NCI-H146 (cell line): ENCODE data around the gene PRDM16.

ENCODE experiments used
- DNase-seq: peaks from one replicate; lab custom pipeline; 2025; lab: John Stamatoyannopoulos, UW

Gene PRDM16

DNA sequence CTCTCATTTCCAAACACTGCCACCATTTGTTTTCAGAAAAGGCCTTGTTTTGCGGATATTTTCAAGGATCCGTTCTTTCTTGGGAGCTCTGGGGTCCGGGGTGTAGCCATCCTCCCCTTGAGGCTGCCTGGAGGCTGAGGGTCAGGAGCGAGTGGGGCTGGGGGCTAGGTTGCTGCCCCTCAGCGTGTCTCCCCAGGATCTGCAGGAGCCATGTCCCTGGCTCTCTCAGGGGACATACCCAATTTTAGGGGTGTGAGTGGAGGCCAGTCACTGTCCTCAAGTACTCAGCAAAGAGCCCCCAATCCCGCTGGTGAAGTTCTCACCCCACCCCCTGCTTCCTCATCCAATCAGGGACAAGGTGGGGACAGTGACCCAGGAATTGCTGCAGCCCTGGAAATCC lies 15.0 kb upstream of the PRDM16 start:
- no peak for DNase-seq

DNA sequence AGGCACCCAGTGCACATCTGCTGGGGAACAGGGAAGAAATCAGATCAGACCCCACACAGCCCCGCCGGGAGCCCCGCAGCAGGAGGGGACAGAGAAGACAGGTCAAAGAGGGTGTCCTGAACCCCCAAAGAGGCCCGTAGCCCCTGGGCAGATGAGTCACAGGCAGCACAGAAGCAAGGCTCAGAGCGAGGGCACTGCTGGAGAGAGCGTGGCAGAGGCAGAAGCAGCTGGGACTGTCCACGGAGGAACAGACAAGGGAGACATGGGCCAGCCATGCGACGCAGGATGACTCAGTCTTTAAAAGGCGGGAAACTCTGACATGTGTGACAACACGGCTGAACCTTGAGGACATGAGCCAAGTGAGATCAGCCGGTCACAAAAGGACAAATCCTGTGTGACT lies 14.5 kb upstream of the PRDM16 start:
- no peak for DNase-seq

DNA sequence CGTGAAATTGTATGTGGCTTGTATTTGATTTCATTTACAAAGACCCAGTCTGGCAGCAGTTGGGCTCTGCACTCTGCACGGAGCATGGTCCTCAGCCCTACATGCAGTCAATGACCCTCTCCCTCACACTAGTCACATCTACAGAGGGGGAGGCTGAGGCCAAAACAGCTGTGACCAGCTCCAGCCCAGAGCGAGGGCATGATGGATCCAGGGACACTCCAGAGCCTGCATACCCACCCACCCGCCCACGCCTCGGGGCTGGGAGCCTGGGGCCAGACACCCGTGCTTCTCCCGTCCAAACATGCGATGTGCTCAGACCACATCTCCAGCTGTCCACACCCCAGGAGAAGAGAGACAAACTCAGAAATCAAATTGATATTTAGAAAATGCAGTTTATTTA lies 14.0 kb upstream of the PRDM16 start:
- DNase-seq: no peak

DNA sequence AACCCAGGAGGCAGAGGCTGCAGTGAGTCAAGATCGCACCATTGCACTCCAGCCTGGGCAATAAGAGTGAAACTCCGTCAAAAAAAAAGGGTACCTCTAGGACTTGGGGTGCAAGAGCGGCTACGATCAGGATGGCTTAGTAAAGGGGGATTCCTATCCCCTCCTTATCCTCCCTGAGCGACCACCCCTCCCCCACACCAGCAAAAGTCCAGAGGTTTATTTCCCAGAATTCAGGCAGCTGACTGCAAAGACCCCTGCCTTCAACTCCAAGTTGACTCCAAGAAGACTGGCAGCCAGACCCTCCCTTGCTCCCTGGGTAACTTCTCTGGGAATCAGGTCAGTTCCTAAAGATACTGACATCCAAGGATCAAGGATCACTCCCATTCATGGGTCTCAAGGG lies 12.4 kb upstream of the PRDM16 start:
- DNase-seq: no peak

DNA sequence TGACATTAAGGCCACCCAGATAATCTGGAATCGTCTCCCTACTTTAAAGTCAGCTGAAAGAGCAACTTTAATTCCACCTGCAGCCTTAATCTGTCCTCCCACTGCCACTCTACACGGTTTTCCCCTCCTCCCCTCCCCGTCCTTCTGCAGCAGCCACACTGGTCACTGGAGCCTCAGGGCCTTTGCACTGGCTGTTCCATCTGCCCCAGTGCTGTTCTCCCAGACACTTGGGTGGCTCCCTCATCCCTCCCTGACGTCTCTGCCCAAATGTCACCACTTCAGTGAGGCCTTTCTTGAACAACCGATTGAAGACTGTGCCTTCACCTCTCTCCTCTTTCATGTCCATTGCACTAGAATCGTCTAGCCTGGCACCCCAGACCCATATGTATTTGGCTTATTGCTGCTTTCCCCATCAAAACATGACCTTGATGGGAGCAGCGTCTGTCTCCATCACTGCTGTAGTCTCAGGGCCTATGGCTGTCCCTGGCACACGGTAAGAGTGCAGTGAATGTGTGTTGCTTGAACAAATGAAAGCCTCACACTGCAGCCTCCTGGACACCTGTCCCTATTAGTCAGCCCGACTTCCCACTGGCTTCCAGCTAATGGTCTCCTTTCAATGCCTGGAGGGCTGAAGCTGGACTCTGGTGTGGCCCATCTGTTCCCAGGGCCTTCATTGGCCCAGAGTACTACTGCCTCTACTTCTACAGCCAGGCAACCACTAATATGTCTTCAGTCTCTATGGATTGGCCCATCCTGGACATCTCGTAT lies 10.6 kb upstream of the PRDM16 start:
- no peak for DNase-seq

DNA sequence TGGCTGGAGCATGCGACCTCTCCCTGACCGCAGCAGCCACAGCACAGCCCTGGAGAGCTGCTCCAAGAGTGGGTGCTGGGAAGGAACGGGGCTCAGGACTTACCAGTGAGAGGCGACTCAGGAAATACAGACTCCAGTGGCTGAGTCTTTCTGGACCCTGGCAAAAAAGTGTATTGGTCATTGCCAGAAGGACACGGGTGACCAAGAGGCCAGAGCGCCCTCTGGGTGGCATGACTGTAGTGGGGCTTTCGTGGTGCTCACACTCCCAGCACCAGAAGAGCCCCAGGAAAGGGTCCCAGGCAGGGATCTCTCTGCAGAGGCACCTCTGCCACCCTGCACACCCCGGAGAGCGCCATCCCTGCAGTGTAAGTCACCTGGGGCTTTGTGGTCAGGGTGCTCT lies 8.9 kb upstream of the PRDM16 start:
- DNase-seq: no peak

DNA sequence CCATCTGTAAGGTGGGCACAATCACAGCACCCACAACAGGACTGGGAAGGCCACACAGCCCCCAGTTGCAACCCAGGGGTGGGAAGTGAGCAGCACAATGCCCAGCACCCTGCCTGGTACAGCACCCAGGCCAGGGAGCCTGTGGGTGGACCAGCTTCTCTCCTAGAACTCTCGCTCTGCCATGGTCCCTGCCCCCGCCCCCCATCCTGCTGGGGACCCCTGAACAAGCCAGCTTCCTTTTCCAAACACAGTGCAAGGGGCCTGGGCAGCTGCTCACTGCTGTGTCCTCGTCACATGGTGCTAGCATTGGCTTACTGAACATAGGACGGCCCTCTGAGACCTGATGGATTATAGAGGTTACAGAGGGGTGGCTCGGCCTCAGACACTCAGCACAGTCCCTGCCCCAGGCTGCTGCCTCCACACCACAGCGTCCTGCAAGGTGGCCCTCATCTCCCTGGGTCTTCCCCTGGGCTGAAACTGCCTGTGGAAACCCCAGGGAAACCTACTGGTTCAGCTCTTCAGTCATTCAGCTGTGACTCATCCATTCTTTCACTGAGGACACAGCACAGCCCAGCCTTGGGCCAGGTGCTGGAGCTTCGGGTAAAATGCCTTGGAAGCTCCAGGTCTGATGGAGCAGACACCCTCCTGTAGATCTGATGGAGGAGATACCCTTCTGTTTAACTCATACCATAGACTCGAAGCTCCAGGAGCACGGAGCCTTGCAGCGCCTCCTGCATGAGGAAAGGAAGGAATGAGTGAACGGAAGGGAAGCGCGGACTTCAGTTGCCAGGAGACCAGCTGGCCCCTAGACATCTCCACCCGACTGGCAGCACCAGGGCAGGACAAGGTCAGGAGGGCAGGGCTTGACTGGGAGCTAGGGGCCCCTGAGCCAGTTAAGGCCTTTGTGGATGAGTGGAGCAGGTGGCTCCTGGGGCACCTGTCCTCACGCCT lies 8.1 kb upstream of the PRDM16 start:
- no peak for DNase-seq

DNA sequence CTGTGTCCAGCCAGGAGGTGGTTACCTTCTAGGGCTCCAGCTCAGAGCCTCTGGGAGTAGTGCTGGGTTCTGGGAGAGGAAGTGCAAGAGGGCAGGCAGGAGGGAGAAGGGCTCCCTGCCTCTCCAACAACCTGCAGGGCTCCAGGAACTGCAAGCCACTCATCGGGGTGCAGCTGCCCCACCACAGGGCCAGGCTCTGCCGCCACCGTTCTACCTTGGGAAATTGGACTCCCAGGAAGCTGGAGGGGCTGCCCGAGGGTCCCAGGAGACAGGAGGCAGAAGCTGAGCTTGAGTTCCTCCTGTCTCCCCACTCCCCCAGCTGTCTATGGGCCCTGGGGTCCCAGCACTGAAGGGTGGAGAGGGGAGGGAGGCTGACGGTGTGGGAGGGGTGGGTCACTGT lies 7.4 kb upstream of the PRDM16 start:
- DNase-seq: no peak

DNA sequence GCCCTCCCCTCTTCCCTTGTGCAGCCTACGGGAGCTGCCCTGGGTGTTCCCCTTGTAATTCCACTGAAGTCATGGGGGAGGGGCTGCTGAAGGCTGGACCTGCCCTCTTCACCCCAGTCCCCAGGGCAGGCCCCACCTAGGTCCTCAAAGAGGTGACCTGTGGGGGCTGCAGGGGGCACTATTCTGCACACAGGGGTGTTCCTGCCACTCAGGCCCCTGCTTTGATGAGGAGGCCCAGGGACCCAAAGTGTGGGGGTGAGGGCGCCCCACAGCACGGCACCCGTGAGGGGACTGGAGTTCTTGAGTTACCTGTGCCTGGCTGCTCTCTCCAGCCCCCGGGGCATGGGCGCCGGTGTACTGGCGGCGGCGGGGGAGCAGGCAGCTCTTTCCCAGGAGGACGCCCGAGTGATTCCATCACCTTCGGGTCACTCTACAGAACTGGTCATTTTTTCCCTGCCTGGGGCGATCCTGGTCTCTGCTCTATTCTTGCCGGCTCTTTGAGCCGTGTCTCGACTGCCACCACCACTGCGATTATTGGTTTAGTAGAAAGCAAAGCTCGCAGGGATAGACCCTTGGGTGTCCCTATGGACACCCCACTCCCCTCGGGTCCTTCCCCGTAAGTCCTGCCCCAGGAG lies 6.9 kb upstream of the PRDM16 start:
- DNase-seq: no peak

DNA sequence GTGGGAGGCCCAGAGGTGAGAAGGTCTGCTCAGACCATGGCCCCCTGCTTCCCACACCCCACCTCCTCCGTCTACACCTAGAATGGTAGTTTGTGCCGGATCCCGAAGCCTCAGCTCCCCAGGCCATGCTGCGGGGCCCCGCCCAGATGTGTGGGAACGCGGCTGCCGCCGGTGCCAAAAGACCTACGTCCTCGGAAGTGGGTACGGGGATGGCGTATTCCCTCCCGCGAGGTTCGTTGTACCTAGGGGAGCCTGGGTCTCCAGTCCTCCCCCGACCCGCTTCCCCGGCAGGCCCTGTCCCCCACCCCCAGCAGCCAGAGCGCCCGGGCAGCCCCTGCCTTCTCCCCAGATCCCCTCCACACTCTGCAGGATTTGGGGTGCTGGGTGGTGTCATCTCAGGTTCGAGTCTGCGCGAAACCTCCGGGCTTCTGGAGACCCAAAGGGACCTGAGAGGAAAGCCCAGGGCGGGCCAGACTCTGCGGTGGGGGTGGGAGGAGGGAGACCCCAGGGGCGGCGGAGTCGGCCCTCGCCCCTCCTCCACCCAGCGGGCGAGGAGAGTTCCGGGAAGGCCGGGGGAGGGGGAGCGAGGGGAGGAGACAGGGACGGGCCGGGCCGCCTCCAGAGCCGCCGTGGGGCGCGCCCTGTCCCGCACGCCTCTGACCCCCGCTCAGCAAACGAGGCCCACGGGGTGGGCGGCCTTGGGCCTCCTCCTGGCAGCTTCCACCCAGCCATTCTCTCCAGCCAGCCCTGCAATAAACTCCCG lies 6.2 kb upstream of the PRDM16 start:
- no peak for DNase-seq

DNA sequence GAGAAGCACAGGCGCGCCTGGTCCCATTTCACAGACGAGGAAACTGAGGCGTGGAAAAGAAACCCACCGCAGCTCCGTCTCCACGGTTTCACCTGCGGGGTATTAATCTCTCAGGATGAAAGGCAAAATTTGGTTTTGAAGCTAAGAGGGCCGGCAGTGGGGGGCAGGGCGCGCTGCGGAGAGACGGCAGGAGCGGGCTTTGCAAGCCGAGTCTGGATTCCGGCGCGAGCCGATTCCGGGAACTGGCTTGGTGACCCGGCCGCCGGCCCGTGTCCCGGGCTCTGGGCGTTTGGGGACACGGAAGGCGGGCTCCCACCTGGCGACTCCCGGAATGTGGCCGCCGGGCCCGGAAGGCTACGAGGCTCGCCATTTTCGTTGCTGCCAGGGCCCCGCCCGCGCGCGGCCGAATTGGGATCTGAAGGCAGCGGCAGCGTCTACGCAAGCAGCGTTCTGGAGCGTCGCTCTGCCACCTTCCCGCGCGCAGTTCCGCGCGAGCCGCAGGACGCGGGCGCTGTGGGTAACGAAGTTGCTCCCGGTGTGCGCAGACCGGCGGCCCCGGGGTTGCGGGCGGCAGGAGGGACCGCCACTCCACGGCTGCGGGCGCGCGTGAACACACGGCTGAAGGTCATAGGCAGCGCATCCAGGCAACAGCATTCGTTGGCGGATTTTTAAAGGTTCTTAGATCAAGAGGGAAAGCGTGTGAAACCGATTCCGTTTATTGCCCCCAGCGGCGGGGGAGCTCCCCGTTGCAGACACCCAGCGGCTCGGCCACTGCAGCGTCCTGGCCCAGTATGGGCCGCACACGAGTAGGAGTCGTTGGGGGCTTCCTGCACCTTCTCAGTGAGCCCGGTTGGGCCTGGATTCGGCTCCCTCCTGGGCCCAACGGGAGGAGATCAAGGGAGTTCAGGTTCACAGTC lies 5.4 kb upstream of the PRDM16 start:
- DNase-seq: no peak

DNA sequence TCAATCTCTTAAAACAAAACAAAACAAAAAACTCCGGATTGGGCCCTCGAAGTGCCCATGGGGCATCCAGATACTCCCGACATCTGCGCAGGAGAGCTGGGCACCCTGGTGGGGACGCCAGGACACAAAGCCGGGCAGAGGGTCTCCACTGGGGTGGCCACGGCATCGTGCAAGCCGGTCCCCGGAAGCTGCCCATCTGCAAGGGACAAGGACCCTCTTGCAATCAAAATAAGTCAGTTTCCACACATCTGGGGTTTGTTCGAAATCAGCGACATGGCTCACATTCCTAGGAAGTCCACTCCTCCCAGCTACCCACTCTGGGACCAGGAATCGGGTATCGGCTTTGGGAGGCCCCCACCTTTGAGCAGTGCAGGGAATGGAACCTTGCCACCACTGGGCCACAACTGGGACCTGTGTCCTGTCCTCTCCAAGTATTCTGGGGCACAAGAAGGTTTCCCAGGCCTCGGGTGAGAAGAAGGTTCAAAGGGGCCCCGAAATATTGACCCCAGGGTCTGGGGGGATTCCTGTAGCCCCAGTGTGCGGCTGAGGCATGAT lies 4.6 kb upstream of the PRDM16 start:
- no peak for DNase-seq

DNA sequence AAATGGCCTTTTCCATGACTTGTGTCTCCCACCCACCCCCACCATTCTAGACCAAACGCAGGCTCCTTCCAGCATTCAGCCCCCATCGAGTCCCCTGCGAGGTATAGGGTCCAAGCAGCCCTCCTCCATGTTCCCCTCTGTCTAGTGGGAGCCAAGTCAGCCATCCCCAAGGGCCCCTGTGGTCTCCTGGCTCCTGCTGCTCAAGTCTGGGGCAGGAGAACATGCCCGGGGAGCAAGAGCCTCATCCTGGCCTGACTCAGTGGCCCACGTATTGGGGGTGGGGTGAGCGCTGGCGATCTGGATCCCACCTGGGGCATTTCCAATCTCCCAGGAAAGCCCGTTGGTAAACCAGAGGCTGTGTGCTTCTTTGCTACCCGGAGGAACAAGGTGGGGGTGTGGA lies 4.1 kb upstream of the PRDM16 start:
- no peak for DNase-seq

DNA sequence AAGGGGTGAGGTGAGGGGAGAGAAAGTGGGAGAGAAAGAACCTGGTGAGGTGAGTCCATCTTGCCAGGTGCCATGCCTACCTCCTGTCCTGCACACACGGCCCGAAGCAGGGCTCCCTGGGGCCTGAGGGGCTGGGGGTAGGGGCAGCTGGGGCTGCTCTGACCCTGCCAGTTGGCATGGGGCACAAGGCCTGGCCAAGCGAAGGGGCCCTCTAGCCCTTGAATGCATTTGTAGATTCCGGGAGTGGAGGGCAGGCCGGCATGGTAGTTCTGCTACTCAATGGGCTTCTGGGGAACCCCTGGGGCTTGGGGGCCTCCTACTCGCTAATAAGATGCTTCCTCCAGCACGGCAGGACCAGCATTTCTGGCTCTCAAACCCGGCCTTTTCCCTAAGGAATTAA lies 3.6 kb upstream of the PRDM16 start:
- no peak for DNase-seq

DNA sequence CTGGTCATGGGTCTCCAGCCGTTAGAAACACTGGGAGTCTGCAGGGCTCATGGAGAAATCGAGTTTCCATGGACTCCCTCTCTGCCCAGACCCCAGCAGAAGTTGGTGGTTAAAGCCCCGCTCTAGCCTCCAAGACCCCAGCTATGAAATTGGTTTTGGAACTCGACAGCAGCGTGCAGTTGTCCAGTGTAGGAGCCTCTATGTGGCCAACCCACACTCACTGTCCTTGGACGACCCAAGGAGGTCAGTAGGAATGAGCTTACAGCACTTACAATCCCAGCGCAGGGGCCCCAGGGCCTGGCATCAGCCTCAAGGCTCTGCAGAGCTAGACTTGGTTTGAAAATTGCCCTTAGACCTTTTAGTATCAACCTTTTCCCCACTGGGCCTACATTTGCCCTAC lies 3.2 kb upstream of the PRDM16 start:
- no peak for DNase-seq

DNA sequence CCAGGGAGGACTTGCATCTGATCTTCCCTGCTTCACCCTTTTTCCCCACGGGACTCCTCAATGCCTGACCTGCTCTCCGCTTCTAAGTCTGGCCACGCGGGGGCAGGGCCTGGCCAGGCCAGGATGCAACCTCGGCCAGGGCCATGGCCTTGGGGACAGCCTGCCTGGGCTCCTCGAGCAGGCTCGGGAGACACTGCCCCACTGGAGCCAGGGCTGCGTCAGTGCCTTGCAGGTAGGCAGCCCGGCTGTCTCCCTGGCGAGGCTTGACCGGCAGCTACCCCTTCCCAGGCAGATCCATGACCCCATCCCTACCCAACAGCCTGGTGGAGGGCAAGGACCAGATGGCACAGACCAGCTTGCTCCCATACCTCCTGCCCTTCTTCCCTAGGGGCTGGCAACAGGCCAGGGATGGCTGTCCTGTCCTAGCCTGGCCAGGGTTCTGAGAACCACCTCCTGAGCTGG lies 2.7 kb upstream of the PRDM16 start:
- no peak for DNase-seq

DNA sequence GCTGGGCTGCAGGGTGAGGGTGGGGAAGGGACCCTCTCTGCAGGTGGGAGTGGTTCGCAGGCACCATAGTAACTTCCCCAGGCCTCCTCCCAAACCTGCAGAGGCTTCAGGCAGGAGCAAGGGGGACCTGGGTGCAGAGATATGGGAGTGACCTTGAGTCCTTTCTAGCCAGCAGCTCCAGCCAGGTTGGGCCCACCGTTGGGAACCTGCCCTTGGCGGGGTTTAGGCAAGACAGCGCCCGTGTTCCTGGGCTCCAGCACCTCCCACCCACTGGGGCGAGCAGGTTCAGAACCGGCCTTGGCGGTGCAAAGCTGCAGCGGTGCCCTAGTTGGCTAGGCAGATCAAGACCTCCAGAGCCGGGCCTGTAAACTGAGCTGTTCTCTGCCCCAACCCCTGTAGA lies 2.2 kb upstream of the PRDM16 start:
- DNase-seq: no peak

DNA sequence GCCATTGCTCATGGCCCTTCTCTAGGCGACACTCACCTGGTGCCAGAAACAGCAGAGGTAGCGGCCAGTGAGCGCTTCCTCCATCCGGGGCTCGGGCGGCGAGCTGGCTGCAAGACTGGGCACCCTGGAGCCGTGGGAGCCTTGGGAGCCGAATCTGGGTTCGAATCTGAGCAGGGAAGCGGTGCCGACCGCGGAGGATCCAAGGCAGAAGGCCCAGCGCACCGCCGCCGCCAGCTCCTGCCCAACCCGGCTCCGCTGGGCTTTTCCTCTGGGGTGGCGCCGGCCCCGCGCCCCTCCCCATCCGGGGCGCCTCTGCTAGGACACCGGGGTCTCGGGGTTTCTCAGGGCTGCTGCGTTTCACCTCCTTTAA lies 1.7 kb upstream of the PRDM16 start:
- no peak for DNase-seq

DNA sequence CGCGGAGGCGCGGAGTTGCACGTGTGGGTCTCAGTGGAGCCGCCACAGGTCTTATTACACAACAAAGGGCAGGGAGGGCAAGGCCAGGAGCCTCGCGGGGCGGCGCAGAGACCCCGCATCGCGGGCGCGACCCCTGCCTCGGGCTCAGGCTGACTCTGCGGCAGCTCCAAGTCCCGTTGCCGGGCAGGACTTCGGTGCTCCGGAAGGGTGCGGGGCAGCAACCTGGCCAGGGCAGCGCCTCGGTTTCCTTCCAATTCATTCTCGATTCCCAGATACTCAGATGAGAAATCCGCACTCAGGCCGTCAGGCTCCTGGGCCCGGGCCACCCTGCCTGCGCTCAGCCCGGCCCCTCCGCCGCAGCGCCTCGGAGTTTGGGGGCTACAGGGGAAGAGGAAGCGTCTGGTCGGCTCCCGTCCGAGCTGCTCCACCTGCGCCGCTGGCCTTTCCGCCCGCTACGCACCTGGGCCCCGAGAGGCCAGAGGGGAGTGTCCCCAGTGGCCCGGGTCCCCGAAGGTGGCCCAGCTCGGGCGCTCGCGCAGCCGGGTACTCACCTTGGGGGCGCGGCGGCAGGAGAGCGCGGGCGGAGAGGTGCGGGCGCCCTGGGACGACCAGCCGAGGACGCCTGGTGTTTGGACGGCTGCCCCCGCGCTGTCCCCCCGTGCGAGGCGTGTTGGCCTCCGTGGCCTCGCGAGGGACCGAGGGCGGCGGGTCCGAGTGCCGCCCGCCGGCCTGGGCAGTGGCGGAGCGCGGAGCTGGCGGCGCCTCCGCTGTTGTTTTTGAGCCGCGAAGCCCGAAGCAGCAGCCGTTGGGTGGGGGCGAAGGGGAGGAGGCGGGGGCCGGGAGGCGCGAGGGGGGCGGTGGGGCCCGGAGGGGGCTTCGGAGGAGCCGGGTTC lies 1.1 kb upstream of the PRDM16 start:
- DNase-seq: no peak
